Small intestine (tissue), 7 donors: ENCODE measurements around the gene ZBTB46. TPM values are rescaled to one million over a fixed set of nuclear protein-coding genes. Genes with fewer than 3 reads are reported as not detected.

Experiments
- DNase-seq, 2 donors: peaks; one replicate each; pipeline versions ENCODE4 v3.0.0 to v3.0.0-alpha.2; 2013
- FAIRE-seq: peaks from 2 replicates; lab custom pipeline; 2012; peaks lifted over from hg19 to GRCh38; lab: Jason Lieb, UNC
- H3K27ac ChIP-seq, 3 donors: one replicate each; pipeline ENCODE4 v1.5.1; 2013; ENCODE audit warnings: low read length in 2 of 3, mild to moderate bottlenecking in 2 of 3, control low read depth in 1 of 3, inconsistent platforms in 1 of 3, low read depth in 1 of 3, moderate library complexity in 1 of 3
- H3K27me3 ChIP-seq, 3 donors: one replicate each; pipeline ENCODE4 v1.6.1; 2013; ENCODE audit warnings: low read length in 3 of 3, inconsistent platforms in 1 of 3; ENCODE audit not compliant: control insufficient read depth in 3 of 3, insufficient read depth in 3 of 3
- H3K36me3 ChIP-seq, 3 donors: one replicate each; pipeline ENCODE4 v1.6.1; 2013; ENCODE audit warnings: low read length in 3 of 3, inconsistent platforms in 1 of 3, low read depth in 1 of 3, mild to moderate bottlenecking in 1 of 3, moderate library complexity in 1 of 3; ENCODE audit not compliant: control insufficient read depth in 3 of 3, insufficient read depth in 2 of 3
- H3K4me1 ChIP-seq, 3 donors: one replicate each; pipeline ENCODE4 v1.6.1; 2013; ENCODE audit warnings: low read length in 2 of 3, inconsistent platforms in 1 of 3, low read depth in 1 of 3, mild to moderate bottlenecking in 1 of 3, moderate library complexity in 1 of 3; ENCODE audit not compliant: control insufficient read depth in 3 of 3, insufficient read depth in 2 of 3
- H3K4me3 ChIP-seq, 3 donors: one replicate each; pipeline ENCODE4 v1.5.1; 2013; ENCODE audit warnings: low read length in 3 of 3, control low read depth in 1 of 3, inconsistent platforms in 1 of 3, low read depth in 1 of 3, mild to moderate bottlenecking in 1 of 3, moderate library complexity in 1 of 3
- H3K9me3 ChIP-seq, 2 donors: one replicate each; pipeline ENCODE4 v1.6.1; 2013; ENCODE audit warnings: low read depth in 1 of 2, low read length in 1 of 2; ENCODE audit not compliant: control insufficient read depth in 2 of 2, insufficient read depth in 1 of 2
- WGBS, 3 donors: extraction: QIAGEN DNeasy Blood & Tissue Kit; methylation state at CpG; one replicate each; pipeline ENCODE4 v1.1.7; 2013; 5-methylcytosine and 5-hydroxymethylcytosine counted together
- polyA plus RNA-seq, 4 donors: library from polyadenylated mRNA; stranded (reverse) in 3 of 4; unstranded in 1 of 4; fragments of 200-250 nt in 3 of 4; fragments of 120-200 nt in 1 of 4; gene quantifications; one replicate each; pipeline versions ENCODE4 v1.2.1 to v1.2.3, GENCODE V29; 2013
- donor health status: healthy with polysubstance abuse.
- donor health status: control.
- donor health status: control.
- donor health status: Bipolar disorder and iron deficiency.
- donor health status: healthy.

ZBTB46 gene
- polyA plus RNA-seq, 4 donors: 1.1 to 3.1 (median 2.6) TPM; not detected in 1

- Histone ChIP-seq H3K27ac (no peak overlapping the region), H3K27me3 (peaks cover 0 to 24% (median 4%) of the 10 kb centered on the region in 3 donors), H3K4me1 (peaks cover 0 to 22% (median 0%) of the 10 kb centered on the region in 3 donors), H3K9me3 (no peaks in the 10 kb centered on the region), H3K36me3 (no peaks in the 10 kb centered on the region), H3K4me3 (no peak overlapping the region)
- DNase-seq (no peak), FAIRE-seq (no peak)
- 46 to 63% (median 61%) methylated on average over 8 of the region's 8 CpGs for WGBS, 3 donors
Measured at GRCh38 chr20:63837479-63837878, 6.4 kb upstream of the ZBTB46 start.

- Histone ChIP-seq H3K4me3 (no peak overlapping the region), H3K27ac (no peak overlapping the region), H3K27me3 (peaks cover 0 to 29% (median 4%) of the 10 kb centered on the region in 3 donors), H3K36me3 (no peaks in the 10 kb centered on the region), H3K9me3 (no peaks in the 10 kb centered on the region), H3K4me1 (peaks cover 0 to 25% (median 0%) of the 10 kb centered on the region in 3 donors)
- 55 to 76% (median 65%) methylated on average over 21 to 27 of the region's 27 CpGs for WGBS, 3 donors
- DNase-seq (no peak), FAIRE-seq (no peak)
Measured at GRCh38 chr20:63836458-63837344, 5.6 kb upstream of the ZBTB46 start.

- Histone ChIP-seq H3K27ac (peak overlapping the region in 1 of 3 donors; percentile 29), H3K4me1 (peaks cover 0 to 25% (median 0%) of the 10 kb centered on the region in 3 donors), H3K36me3 (no peaks in the 10 kb centered on the region), H3K9me3 (no peaks in the 10 kb centered on the region), H3K27me3 (peaks cover 0 to 26% (median 4%) of the 10 kb centered on the region in 3 donors), H3K4me3 (no peak overlapping the region)
- WGBS, 3 donors: 26 to 40% (median 39%) methylated on average over 13 to 21 of the region's 21 CpGs
- FAIRE-seq (no peak), DNase-seq (peak; percentile 48 to 69)
Measured at GRCh38 chr20:63835021-63835858, 4.2 kb upstream of the ZBTB46 start.

- DNase-seq (no peak), FAIRE-seq (no peak)
- H3K36me3 ChIP-seq: no peaks in the 10 kb centered on the region
- peaks cover 0 to 33% (median 4%) of the 10 kb centered on the region in 3 donors for H3K27me3 ChIP-seq
- H3K4me1 ChIP-seq: peaks cover 0 to 25% (median 0%) of the 10 kb centered on the region in 3 donors
- WGBS, 3 donors: 74 to 84% (median 83%) methylated on average over 8 to 9 of the region's 9 CpGs
- H3K9me3 ChIP-seq: no peaks in the 10 kb centered on the region
- no peak overlapping the region for H3K4me3 ChIP-seq
- H3K27ac ChIP-seq: no peak overlapping the region
Measured at GRCh38 chr20:63834491-63834880, 3.4 kb upstream of the ZBTB46 start.

- WGBS, 3 donors: 46 to 66% (median 62%) methylated on average over 20 of the region's 20 CpGs
- DNase-seq: no peak
Measured at GRCh38 chr20:63833776-63834490, 2.9 kb upstream of the ZBTB46 start.

GRCh38 chr20:63831993-63832686 lies 1.1 kb upstream of the ZBTB46 start:
- WGBS, 3 donors: 5 to 14% (median 13%) methylated on average over 32 to 76 of the region's 76 CpGs
- H3K27me3 ChIP-seq: peaks cover 0 to 51% (median 4%) of the 10 kb centered on the region in 3 donors
- no peaks in the 10 kb centered on the region for H3K9me3 ChIP-seq
- no peaks in the 10 kb centered on the region for H3K36me3 ChIP-seq
- H3K4me3 ChIP-seq: peak overlapping the region in 2 of 3 donors; percentile 1 to 70
- H3K27ac ChIP-seq: peak overlapping the region in 1 of 3 donors; percentile 55
- FAIRE-seq (no peak), DNase-seq (peak; percentile 67 to 70)
- peaks cover 0 to 27% (median 0%) of the 10 kb centered on the region in 3 donors for H3K4me1 ChIP-seq

More at GRCh38 chr20:63833776-63834490, 2.9 kb upstream of the ZBTB46 start:
- H3K27me3 ChIP-seq: peaks cover 0 to 38% (median 4%) of the 10 kb centered on the region in 3 donors
- no peak overlapping the region for H3K4me3 ChIP-seq
- peaks cover 0 to 27% (median 0%) of the 10 kb centered on the region in 3 donors for H3K4me1 ChIP-seq
- H3K27ac ChIP-seq: peak overlapping the region in 1 of 3 donors; percentile 27
- no peaks in the 10 kb centered on the region for H3K36me3 ChIP-seq
- H3K9me3 ChIP-seq: no peaks in the 10 kb centered on the region
- no peak for FAIRE-seq

GRCh38 chr20:63831646-63831992 lies 555 bp upstream of the ZBTB46 start:
- Histone ChIP-seq H3K27me3 (peaks cover 0 to 56% (median 4%) of the 10 kb centered on the region in 3 donors), H3K4me3 (peak overlapping the region in 2 of 3 donors; percentile 48 to 70), H3K36me3 (no peaks in the 10 kb centered on the region), H3K4me1 (peaks cover 0 to 27% (median 0%) of the 10 kb centered on the region in 3 donors), H3K9me3 (no peaks in the 10 kb centered on the region), H3K27ac (peak overlapping the region in 1 of 3 donors; percentile 55)
- DNase-seq (no peak), FAIRE-seq (no peak)
- WGBS, 3 donors: 0 to 1% (median 1%) methylated on average over 23 to 55 of the region's 55 CpGs
